GM15510 (cell line): ENCODE results near the gene MYO1B.

Experiments used
- POLR2A ChIP-seq: IDR thresholded peaks from 3 replicates; pipeline ENCODE4 v1.6.1; 2011; ENCODE audit warnings: borderline replicate concordance; ENCODE audit not compliant: insufficient read length; ENCODE audit errors: extremely low read depth

The MYO1B gene

DNA sequence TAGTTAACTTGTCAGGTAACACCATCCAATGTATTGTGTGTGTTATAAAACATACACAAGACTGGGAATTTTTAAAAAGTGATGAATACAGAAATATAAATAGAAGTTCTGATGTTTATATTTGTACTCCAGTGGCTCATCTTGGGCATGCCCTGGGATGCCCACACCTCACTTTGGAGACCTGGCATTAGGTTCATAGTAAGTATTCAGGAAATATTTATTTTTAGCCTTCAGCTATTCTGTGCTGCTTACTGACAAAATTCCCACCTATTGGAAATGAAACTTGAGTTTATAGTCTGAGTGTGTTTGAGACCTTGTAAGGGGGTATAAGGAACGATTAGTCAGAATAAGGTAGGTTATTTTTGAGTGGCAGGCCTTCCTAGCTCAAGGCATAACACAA, 67.5 kb downstream of the MYO1B start:
- no peak for TF ChIP-seq POLR2A

DNA sequence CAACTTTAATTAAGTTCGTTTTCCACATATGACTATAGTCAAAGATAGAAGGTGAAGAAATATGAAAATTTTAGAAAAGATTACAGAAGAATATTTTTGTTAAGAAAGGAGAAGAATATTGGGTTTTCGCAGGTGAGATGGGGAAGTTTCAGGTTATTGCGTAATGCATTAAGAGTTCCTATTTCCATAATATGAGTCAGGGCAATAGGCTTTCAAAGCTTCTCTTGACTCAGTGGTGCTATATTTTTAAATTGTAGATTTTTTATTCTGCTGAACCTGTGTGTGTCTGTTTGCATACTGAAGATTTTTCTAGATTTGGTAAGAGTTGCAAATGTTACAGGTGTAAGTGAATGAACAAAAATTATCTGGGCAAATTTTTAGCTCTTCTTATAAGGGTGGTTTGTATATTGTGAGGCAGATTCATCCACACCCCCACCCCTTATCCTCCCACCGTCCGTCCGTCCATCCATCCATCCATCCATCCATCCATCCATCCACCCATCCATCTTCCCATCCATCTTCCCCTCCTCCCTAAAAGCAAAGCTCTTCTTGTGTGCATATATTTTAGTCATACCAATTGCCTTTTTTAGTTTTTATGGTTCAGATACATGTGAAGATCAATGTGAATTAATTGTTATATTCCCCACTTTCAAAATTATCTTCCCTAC, 69.6 kb downstream of the MYO1B start:
- no peak for TF ChIP-seq POLR2A

DNA sequence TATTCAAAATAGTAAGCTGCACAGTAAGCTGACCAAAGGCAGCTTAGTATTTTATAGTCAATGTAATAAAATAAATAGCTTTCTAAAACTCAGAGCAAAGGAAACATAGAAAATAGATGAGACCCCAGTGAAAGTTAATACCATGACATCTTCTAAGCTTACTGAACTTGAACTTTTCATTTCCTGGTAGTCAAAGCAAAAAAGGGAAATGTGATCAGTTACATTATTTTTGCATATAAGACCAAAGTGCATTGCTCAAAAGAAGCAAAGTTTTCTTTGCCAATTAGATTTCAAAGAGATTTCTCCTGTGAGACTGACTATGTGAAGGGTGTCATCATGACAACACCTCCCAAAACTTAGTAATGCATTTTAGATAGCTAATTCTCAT, 70.2 kb downstream of the MYO1B start:
- no peak for TF ChIP-seq POLR2A

DNA sequence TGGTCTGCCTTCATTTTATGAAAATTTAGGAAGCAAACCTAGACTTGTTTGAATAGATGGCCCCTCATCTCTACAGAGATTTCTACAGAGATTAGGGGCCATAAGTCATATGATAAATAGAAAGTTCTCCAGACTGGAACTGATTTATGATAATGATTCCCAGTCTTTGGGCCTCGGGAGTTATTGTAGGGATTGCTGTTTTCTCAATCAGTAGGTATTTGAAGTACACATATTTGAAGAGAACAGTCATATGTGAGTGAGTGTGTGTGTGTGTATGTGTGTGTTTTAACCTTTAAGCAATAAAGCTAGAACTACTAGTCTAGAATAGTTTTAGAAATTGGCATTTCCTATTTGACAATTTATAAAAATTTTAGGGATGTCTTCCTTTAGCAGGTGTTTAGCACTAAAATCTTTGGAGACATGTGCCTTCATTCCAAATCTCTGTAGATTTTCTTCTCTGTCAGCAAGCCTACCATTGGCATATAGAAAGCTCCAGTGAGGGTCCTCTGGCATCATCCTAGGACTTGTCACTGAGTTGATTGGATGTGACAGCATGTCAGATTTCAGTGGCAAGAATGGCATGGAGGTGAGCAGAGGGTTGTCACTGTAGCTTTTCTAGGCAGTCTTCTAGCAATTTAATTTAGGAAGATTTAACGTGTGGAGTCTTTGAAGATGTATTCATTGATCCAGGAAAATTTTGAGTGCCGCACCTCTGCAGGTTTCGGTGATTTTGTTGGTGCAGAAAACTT, 71.2 kb downstream of the MYO1B start:
- no peak for TF ChIP-seq POLR2A

DNA sequence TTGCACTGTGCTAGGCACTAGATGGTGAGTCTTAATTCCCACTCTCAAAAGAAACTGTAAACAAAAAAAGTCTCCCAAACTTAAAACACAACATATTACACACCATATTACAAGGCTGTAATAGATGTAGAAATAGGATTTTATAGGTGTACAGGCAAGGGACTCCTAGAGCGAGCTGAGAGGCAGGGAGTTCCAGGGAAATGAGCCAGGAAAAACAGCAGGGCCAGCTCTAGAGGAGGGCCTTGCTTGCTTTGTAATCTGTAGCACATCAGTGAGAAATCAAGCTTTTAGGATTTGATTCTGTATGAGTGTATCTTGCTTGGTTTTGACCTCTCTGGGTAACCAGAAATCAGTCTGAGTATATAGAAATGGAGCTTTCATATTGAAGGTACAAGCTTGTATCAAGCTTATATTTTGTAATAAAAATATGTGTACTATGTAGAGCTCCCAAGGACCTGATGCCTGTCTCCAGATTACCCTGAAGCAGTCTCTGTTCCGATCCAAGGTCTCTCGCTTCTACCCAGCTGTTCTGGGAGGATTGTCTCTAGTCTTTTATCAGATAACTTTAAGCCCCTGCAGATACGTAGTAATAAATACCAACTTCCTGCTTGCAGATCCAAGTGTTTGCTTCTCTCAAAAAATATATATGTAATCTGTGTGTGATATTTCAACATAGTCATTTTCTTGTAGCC, 73.0 kb downstream of the MYO1B start:
- TF ChIP-seq POLR2A: no peak

DNA sequence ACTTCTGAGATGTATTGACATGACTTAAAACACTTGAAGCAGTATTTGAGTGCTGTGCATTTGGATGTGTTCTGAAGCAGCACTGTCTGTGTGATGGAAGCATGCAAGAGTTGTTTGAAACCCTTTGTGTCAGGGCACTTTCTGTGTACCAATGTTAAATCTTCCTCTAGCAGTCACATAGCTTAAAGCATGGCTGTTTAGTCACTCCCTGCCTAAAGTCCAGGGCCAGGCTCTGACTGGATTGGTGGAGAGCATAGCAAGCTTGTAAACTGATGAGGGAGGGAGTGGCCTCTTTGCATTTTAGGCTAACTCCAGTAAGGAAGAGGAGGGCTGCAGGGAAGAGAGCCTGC, 73.5 kb downstream of the MYO1B start:
- TF ChIP-seq POLR2A: no peak

DNA sequence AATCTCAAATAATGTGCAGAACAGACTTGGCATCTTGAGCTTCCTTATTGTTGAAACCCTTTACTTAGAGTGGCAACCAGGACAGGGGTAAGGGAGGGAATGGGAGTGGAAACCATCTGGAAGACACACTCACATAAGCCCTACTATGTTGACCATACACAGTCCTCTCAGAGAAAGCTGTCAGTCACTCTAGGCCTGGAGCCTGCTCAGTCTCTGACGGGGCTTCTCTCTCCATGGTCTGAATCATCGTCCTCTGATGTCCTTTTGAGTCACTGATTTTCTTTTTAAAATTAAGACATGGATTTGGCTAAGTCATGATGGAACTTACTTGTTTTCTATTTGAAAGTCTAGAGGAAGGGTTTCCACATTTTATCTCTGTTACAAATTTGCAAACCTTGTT, 74.0 kb downstream of the MYO1B start:
- TF ChIP-seq POLR2A: no peak

DNA sequence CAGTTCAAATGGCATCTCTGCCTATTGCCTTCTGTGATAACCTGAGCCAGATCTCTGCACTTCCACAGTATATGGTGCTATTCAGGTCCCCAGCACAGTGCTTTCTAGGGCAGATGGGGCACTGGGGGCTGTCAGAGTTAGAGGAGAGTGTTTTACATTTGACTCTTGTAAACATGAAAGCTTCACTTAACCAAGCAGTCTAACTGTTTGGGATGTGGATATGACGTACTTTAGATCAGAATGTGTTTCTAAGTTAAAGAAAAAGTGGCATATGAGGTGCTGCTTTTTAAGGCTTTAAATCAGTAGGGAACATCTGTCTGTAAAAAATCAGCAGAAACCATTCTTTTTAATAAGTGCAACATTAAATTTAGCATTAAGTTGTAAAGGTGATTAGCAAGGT, 75.7 kb downstream of the MYO1B start:
- no peak for TF ChIP-seq POLR2A

DNA sequence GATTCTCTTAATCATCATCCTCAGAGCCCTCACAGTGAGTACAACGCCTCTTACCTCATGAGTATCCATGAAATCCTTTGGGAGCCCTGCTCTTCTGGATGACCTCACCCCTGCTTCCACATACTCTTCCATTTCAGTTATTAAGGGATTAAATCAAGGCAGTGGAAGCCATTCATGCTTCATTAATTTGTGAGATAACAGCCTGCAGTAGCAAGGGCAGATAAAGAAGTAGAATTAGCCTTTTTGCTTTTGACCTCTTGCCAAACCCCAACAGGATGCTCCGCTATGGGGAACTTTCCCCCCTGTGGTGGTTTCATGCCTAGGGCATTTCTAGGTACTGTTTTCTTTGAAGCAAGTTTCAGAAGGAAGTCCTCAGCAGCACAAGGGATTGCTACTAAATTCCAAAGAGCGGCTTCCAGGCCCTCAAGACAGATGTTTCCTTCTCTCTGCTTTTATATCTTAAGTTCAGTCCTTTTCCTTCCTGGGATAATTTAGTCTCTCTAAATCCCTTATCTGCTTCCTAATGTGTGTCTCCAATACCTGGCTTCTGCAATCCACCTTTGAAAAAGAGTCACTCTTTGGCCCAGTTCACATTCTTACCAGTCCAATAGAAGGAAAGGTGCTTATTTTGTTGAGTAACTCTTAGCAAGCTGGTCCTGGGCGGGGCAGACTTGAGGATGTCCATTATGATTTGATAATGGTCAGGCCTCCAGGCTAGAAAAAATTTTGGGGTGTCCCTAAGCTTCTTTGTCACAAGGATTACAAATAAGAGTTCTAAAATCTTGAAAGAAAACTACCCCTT, 76.9 kb downstream of the MYO1B start:
- no peak for TF ChIP-seq POLR2A

DNA sequence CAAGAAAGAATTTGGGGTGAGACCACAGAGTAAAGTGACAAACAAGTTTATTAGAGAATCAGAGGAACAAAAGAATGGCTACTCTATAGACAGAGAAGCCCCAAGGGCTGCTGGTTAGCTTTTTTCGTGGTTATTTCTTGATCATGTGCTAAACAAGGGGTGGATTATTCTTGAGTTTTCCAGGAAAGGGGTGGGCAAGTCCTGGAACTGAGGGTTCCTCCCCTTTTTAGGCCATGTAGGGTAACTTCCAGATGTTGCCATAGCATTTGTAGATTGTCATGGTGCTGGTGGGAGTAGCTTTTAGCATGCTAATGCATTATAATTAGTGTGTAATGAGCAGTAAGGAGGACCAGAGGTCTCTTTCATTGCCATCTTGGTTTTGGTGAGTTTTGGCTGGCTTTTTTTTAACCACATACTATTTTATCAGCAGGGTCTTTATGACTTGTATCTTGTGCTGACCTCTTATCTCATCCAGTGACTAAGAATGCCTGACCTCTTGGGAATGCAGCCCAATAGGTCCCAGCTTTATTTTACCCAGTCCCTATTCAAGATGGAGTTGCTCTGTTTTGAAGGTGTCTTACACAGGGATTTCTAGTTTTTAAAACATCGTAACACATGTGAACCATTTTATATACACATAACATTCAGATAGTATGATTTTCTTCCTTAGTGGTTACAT, 77.8 kb downstream of the MYO1B start:
- no peak for TF ChIP-seq POLR2A

DNA sequence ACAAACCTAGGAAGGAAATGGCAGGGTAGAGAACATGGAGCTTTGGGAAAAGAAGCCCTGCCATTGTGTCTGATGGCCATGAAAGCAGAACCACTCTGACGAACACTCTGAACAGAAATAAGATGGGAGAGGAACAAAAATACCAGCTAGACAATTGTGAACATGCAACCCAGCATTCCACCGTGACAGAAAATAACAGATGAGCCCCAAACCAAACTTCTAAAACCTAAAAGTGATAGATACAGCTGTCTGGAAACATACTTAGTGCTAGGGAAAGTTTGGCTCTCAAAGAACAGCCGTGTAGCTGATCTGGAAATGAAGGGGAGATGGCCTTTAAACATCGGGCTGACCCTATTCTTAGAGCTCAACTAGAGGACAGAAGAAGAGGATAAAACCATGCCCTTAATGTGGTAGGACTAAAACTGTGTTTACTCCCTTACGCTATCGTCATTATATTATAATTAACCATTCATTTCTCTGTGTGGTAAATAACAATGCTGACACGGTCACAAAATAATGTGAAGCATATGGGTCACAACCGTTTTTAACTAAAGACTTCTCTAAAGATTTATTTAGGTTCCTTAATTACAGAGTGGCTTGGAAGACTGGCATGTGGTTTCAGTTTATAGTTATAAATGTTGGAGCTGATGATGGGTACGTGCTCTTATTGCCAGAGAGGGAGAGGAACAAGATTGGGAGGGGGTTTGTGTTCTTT, 80.6 kb downstream of the MYO1B start:
- no peak for TF ChIP-seq POLR2A

DNA sequence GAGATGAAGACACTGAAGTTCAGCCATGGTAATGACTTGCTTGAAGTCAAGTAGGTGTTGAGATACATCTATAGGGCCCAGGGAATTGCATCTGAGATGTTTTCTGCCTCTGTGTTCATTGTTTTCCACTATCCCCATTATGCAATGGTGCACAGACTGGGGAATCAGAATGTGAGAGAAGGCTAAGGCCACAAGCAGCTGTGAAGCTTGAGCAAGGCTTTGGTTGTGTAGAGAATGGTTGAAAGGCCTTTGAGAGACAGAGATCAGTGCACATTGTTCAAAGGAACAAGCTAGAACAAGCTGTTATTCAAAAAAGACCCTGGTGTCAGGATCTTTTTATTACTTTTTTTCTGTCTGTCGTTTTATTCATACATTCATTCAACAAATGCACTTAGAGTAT, 82.3 kb downstream of the MYO1B start:
- TF ChIP-seq POLR2A: no peak

DNA sequence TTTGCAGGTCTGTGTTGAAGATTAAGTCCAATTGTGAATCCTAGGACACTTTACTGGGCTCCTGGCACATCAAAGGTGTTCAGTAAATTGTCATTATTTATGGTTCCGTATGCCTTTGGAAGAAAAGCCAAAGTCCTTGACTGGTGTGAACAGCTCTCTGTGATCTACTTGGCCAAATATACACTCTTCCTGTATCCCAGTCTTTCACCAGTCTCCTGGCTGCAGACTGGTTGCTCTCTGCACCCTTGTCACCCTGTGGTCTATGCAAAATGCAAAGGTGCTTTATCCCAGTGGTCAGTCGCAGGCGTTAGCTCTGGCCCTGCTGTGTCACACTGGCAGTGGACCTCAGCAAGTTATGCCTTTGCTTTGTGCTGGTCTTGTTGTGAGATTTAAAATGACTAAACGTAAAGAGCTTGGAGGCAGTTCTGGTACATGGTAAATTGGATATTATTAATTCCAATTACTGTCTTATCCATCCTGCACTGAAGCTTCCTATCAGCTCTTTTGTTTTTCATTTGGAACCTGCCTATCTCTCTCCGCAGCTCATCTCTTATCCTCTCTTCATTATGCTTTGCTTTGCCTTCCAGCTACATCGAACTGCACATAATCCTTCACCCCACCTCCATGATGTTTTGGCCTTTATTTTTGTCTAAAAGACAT, 83.1 kb downstream of the MYO1B start:
- TF ChIP-seq POLR2A: no peak

DNA sequence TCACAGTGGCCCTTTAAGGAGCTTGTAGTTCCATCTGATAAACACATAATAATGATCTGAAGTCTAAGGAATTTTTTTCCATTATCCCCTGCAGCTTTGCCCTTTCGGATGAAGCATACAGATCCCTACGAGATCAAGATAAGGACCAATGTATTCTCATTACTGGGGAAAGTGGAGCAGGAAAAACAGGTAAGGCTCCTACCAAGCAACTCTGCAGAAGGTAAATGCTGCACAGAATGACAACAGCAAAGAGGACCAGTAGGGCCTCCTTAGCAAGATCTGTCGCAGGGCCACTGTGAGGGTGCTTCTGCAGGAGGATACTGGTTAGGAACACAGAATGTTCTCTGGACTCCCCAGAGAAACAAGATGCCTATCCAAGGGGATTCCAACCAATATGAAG, 84.6 kb downstream of the MYO1B start:
- TF ChIP-seq POLR2A: no peak

DNA sequence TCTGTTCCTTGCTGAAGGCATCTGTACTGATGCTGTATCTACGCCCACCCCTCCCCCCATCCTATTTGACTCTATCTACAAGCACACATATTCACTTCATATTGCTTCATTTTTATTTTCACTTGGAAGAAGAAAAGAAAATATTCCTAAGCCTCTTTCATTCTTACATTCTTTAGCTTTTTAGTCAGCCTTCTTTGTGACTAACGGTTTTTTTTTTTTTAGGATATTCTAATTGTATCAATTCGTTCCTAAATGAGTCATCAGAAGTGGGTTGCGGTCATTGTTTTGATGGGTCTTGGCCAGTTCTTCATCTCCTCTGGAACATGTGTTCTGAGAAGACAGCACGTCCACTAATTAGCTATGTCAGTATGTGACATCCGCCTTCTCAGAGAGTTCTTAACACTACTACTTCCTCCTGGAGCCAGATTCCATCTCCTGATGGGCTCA, 88.7 kb downstream of the MYO1B start:
- no peak for TF ChIP-seq POLR2A
